Activated CD8-positive, alpha-beta memory T cell treated with anti-CD3 and anti-CD28 coated beads, Interleukin-2, amount 50 U/mL, for 24 hours (primary cell): ENCODE results near the gene ENOX1.

Source experiments
- DNase-seq: peaks from one replicate; pipeline ENCODE4 v3.0.0-alpha.2; 2020; ENCODE audit errors: extremely low read depth

Gene ENOX1

GRCh38 chr13:43785650-43786471, 911 bp downstream of the ENOX1 start:
- no peak for DNase-seq

GRCh38 chr13:43785261-43785649, 1.5 kb downstream of the ENOX1 start:
- no peak for DNase-seq

- no peak for DNase-seq
Observed at GRCh38 chr13:43784496-43784895, 2.3 kb downstream of the ENOX1 start.

- no peak for DNase-seq
Observed at GRCh38 chr13:43783820-43784219, 3.0 kb downstream of the ENOX1 start.

GRCh38 chr13:43782686-43783085, 4.1 kb downstream of the ENOX1 start:
- no peak for DNase-seq

GRCh38 chr13:43780666-43781065, 6.1 kb downstream of the ENOX1 start:
- no peak for DNase-seq

GRCh38 chr13:43776501-43777079, 10.2 kb downstream of the ENOX1 start:
- DNase-seq: no peak

GRCh38 chr13:43776006-43776405, 10.8 kb downstream of the ENOX1 start:
- DNase-seq: no peak

- DNase-seq: no peak
Observed at GRCh38 chr13:43773602-43774001, 13.2 kb downstream of the ENOX1 start.

- DNase-seq: no peak
Observed at GRCh38 chr13:43770871-43771270, 15.9 kb downstream of the ENOX1 start.

- DNase-seq: no peak
Observed at GRCh38 chr13:43769529-43769928, 17.2 kb downstream of the ENOX1 start.

- no peak for DNase-seq
Observed at GRCh38 chr13:43767341-43767931, 19.3 kb downstream of the ENOX1 start.

- no peak for DNase-seq
Observed at GRCh38 chr13:43766725-43767124, 20.0 kb downstream of the ENOX1 start.

GRCh38 chr13:43764349-43764748, 22.4 kb downstream of the ENOX1 start:
- DNase-seq: no peak

- no peak for DNase-seq
Observed at GRCh38 chr13:43763143-43763759, 23.5 kb downstream of the ENOX1 start.

- DNase-seq: no peak
Observed at GRCh38 chr13:43761616-43762315, 25.0 kb downstream of the ENOX1 start.

- DNase-seq: no peak
Observed at GRCh38 chr13:43760257-43760656, 26.5 kb downstream of the ENOX1 start.

- DNase-seq: no peak
Observed at GRCh38 chr13:43758834-43759233, 27.9 kb downstream of the ENOX1 start.

GRCh38 chr13:43757266-43757665, 29.5 kb downstream of the ENOX1 start:
- DNase-seq: no peak

GRCh38 chr13:43755844-43756243, 30.9 kb downstream of the ENOX1 start:
- no peak for DNase-seq

GRCh38 chr13:43751624-43752023, 35.1 kb downstream of the ENOX1 start:
- no peak for DNase-seq

- no peak for DNase-seq
Observed at GRCh38 chr13:43749503-43749902, 37.3 kb downstream of the ENOX1 start.
